ENCODE data around the gene NOSIP. TPM values are rescaled to one million over a fixed set of nuclear protein-coding genes. Genes with fewer than 3 reads are reported as not detected.
"Not testable (repeated sequence)": the region's sequence is repeated elsewhere in the genome, so short reads cannot be mapped to it uniquely, and the experiment has no call there.

NOSIP gene, protein sequence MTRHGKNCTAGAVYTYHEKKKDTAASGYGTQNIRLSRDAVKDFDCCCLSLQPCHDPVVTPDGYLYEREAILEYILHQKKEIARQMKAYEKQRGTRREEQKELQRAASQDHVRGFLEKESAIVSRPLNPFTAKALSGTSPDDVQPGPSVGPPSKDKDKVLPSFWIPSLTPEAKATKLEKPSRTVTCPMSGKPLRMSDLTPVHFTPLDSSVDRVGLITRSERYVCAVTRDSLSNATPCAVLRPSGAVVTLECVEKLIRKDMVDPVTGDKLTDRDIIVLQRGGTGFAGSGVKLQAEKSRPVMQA
- total RNA-seq (2014; rRNA removed; shearing (Covaris generic); ENCODE audit: low replicate concordance): 172 and 190 TPM in 2 replicates

- in situ Hi-C loops (cut with HindIII; ENCODE audit: low pct_unique_long_range_greater_than_20kb, low sequenced_read_pairs): no loop called here
- peak; percentile 92 for DNase-seq (ENCODE audit: low read depth)
These were observed at the start of gene NOSIP for GRCh38 chr19:49580264-49581006. NOSIP (minus strand) TSS chr19:49580556; CDS start chr19:49560691, 19,865 bp downstream.

- DNase-seq (ENCODE audit: low read depth): no peak
- in situ Hi-C loops (cut with HindIII; ENCODE audit: low pct_unique_long_range_greater_than_20kb, low sequenced_read_pairs): no loop called here
These were observed 49.3 kb upstream of the NOSIP start for GRCh38 chr19:49629659-49630058.

GRCh38 chr19:49626226-49626625 is 45.9 kb upstream of the NOSIP start:
- in situ Hi-C loops (cut with HindIII; ENCODE audit: low pct_unique_long_range_greater_than_20kb, low sequenced_read_pairs): no loop called here
- no peak for DNase-seq (ENCODE audit: low read depth)

DNA sequence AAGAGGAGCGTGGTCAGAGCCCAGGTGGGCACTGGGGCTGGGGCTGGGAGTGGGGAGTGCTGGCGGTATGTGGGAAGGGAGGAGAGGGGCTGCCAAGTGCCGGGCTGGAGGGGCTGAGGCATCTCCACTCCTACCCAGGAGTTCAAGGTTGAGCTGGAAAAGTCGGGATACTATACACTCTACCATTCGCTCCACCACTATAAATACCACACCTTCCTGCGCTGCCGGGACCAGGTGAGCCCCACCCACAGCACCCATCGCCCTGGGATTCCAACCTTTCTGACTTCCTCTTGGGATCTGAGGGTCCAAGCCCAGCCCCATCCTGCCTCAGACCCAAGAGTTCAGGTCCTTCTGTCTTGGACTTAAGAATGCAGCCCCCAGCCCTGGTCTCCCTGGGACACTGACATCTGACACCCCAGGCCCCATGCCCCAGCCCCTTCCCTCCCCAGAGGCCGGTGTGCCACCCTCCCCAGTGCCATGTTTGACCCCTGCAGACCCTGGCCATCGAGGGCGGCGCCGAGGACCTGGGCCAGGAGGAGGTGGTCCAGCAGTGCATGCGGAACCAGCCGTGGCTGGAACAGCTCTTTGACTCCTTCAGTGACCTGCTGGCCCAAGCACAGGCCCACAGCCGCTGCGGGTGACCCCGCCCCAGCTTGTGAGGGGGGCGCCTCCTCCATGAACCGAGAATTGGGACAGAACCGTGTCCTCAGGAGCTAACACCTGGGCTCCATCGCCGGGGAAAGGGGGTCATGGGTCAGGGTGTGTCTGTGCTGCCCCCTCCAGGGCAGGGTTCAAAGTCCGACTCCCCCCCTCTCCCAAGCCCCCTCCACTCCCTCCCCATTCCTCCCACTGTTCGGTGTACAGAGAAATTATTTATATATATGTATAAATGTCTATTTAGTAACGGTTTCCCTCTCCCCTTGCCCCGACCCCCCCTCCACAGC is 44.9 kb upstream of the NOSIP start:
- no peak for DNase-seq (ENCODE audit: low read depth)
- in situ Hi-C loops (cut with HindIII; ENCODE audit: low pct_unique_long_range_greater_than_20kb, low sequenced_read_pairs): no loop called here

DNA sequence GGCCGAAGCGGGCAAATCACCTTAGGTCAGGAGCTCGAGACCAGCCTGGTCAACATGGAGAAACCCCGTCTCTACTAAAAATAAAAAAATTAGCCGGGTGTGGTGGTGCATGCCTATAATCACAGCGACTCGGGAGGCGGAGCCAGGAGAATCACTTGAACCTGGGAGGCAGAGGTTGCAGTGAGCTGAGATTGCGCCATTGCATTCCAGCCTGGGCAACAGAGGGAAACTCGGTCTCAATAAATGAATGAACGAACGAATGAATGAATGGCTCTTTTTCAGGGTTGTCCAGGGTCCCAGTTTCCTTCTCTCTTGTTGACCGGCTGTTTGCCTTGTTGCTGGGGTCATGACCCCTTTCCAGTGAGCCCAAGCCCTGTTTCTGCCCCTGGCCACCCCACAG is 37.5 kb upstream of the NOSIP start:
- DNase-seq (ENCODE audit: low read depth); in situ Hi-C loops (cut with HindIII; ENCODE audit: low pct_unique_long_range_greater_than_20kb, low sequenced_read_pairs): not testable (repeated sequence)

GRCh38 chr19:49616945-49617344 is 36.6 kb upstream of the NOSIP start:
- DNase-seq (ENCODE audit: low read depth): no peak
- in situ Hi-C loops (cut with HindIII; ENCODE audit: low pct_unique_long_range_greater_than_20kb, low sequenced_read_pairs): no loop called here

DNA sequence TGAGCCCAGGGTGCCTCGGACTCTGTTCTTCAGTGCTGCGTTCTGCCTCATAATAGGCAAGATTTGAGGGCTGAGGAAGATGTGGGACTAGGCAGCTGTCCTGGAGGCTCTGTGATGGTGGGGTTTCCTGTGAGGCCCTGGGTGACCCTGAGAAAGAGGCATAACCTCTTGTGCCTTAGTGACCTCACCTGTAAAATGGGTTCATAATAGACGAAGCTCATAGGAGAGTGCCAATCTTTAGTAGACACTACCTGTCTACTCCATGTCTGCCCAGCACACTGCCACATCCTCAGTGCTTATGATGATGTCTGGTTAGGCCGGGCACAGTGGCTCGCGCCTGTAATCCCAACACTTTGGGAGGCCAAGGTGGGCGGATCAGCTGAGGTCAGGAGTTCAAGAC is 36.2 kb upstream of the NOSIP start:
- no peak for DNase-seq (ENCODE audit: low read depth)
- in situ Hi-C loops (cut with HindIII; ENCODE audit: low pct_unique_long_range_greater_than_20kb, low sequenced_read_pairs): no loop called here

DNA sequence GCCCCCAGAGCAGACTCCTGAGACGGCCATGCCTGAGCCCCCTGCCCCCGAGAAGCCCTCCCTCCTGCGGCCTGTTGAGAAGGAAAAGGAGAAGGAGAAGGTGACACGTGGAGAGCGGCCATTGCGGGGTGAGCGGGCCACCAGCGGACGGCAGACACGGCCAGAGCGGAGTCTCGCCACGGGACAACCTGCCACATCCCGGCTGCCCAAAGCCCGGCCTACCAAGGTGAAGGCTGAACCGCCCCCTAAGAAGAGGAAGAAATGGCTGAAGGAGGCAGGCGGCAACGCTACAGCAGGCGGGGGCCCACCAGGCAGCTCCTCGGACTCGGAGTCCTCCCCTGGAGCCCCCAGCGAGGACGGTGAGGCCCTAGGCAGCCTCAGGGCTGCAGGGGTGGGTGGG is 35.5 kb upstream of the NOSIP start:
- in situ Hi-C loops (cut with HindIII; ENCODE audit: low pct_unique_long_range_greater_than_20kb, low sequenced_read_pairs): no loop called here
- DNase-seq (ENCODE audit: low read depth): no peak

DNA sequence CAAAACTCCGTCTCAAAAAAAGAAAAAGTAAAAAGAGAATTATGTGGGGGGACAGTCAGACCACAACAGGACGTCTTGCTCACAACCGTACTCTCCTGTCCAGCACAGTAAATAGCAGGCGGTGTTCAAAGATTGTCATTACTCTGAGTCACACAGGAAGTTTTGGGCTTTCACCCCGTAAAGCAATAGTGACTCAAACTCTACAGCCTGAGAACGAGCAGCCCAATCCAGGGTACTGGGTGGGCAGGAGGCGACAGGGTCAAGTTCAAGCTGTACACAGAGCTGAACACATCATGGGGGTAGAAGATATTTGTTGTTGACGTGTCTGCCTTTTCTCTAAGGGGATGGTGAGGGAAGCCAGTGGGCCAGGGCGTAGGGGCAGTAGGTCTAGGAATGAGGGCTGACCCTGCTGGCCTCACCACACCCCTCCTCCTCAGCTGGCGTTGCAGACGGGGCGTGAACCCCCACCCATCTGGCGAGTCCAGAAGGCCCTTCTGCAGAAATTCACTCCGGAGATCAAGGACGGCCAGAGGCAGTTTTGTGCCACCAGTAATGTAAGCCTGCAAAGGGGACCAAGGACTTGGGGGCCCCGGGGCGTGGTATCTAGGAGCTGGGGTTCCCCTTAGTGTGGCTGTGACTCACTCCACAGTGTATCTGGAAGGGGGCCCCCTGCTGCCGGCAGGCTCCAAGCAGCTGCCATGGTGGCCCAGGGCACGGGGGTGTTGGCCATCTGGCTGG is 33.9 kb upstream of the NOSIP start:
- DNase-seq (ENCODE audit: low read depth): peak; percentile 37
- in situ Hi-C loops (cut with HindIII; ENCODE audit: low pct_unique_long_range_greater_than_20kb, low sequenced_read_pairs): no loop called here

GRCh38 chr19:49613374-49613773 is 33.0 kb upstream of the NOSIP start:
- in situ Hi-C loops (cut with HindIII; ENCODE audit: low pct_unique_long_range_greater_than_20kb, low sequenced_read_pairs): no loop called here
- peak; percentile 33 for DNase-seq (ENCODE audit: low read depth)

DNA sequence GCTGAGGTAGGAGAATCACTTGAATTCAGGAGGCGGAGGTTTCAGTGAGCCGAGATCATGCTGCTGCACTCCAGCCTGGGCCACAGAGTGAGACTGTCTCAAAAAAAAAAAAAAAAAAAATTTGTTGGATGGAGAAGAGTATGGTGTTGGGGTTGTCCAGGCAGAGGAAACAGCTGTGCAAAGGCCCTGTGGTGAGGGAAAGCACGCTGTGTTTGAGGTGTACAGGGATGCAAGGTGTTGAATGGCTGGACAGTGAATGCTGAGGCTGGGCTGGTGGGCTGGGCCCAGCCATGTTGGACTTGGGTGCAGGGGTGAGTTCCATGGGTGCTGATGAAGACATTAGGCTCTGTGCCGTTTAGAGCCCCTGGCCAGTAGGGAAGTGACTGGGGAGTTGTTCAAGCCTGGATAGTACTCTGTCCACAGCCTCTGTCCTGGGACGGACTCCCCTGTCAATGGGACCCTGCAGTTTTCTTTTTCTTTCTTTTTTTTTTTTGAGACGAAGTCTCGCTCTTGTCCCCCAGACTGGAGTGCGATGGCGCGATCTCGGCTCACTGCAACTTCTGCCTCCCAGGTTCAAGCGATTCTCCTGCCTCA is 29.2 kb upstream of the NOSIP start:
- in situ Hi-C loops (cut with HindIII; ENCODE audit: low pct_unique_long_range_greater_than_20kb, low sequenced_read_pairs): no loop called here
- no peak for DNase-seq (ENCODE audit: low read depth)

GRCh38 chr19:49605605-49606004 is 25.2 kb upstream of the NOSIP start:
- DNase-seq (ENCODE audit: low read depth): no peak
- in situ Hi-C loops (cut with HindIII; ENCODE audit: low pct_unique_long_range_greater_than_20kb, low sequenced_read_pairs): no loop called here

DNA sequence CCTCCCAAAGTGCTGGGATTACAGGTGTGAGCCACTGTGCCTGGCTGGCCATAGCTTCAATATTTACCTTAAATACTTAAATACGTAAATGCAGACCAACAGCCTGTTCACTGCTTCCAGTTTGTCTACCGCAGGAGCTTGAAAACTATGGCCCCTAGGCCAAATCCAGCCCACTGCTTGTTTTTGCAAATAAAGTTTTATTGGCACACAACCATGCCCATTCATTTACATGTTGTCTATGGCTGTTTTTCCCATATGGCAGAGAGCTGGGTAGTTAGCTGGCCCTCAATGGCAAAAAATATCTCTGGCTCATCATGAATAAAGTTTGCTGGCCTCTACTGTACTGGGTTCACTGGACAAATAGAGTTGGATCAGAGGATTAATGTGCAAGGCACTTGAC is 22.4 kb upstream of the NOSIP start:
- no peak for DNase-seq (ENCODE audit: low read depth)
- in situ Hi-C loops (cut with HindIII; ENCODE audit: low pct_unique_long_range_greater_than_20kb, low sequenced_read_pairs): no loop called here

DNA sequence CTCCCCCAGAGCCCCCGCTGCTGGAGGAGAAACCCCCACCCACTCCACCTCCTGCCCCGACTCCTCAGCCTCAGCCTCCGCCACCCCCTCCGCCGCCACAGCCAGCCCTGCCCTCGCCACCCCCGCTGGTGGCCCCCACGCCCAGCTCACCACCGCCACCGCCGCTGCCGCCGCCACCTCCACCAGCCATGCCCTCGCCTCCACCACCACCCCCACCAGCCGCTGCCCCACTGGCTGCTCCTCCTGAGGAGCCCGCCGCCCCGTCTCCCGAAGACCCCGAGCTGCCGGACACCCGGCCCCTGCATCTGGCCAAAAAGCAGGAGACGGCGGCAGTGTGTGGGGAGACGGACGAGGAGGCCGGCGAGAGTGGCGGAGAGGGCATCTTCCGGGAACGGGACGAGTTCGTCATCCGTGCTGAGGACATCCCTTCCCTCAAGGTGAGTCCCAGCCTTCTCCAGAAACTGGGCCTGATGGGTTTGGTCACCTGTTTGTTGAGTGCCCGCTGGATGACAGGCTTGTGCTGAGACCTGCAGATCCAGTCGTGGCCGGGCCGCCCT is 21.2 kb upstream of the NOSIP start:
- no peak for DNase-seq (ENCODE audit: low read depth)
- in situ Hi-C loops (cut with HindIII; ENCODE audit: low pct_unique_long_range_greater_than_20kb, low sequenced_read_pairs): no loop called here

DNA sequence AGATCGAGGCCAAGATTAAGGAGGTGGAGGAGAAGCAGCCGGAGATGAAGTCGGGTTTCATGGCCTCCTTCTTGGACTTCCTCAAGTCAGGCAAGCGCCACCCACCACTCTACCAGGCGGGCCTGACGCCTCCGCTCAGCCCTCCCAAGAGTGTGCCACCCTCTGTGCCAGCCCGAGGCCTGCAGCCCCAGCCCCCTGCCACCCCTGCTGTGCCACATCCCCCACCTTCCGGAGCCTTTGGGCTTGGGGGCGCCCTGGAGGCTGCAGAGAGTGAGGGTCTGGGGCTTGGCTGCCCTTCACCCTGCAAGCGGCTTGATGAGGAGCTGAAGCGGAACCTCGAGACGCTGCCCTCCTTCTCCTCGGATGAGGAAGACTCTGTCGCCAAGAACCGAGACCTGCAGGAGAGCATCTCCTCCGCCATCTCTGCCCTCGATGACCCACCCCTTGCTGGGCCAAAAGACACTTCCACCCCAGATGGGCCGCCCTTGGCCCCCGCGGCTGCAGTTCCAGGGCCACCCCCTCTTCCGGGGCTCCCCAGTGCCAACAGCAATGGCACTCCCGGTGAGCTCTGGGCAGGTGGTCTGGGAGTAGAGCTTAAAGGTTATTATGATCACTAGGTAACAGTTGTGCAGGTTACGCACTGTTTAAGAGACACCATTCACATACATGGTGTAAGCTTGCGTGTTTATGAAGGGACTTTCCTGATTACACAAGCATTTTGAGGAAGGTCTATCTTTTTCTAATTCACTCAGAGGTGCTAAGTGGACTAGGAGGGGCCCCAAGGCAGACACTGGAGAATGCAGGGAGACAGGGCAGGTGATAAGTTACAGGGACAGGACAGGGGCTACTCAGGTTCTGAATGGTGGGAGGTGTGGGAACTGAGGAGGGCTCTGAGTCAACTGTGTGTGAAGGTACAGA is 19.3 kb upstream of the NOSIP start:
- no peak for DNase-seq (ENCODE audit: low read depth)
- in situ Hi-C loops (cut with HindIII; ENCODE audit: low pct_unique_long_range_greater_than_20kb, low sequenced_read_pairs): no loop called here

- DNase-seq (ENCODE audit: low read depth): no peak
- in situ Hi-C loops (cut with HindIII; ENCODE audit: low pct_unique_long_range_greater_than_20kb, low sequenced_read_pairs): no loop called here
These were observed 17.3 kb upstream of the NOSIP start for GRCh38 chr19:49597703-49597974.
